ENCODE measurements around the gene FYB2.

GRCh38 chr1:56713112-56713511 is 106.1 kb downstream of the FYB2 start:
- TF ChIP-seq CTCF (optimal IDR thresholded peaks at IDR 0.05 in 1 of 3, IDR thresholded peaks at IDR 0.05 in 1 of 3, conservative IDR thresholded peaks at IDR 0.05 in 1 of 3; ENCODE audit: extremely low read depth in 1 of 3, insufficient read depth in 2 of 3, low read length in 3 of 3), result no peak
- TF ChIP-seq EZH2 (IDR thresholded peaks at IDR 0.05; ENCODE audit: low read length), result no peak
